Esophagus muscularis mucosa (tissue), 4 donors: ENCODE measurements around the gene PPP1R3F.

Experiments used
- CTCF ChIP-seq, 3 experiments: fragments of 200-600 bp in 2 of 3; fragments of 450-650 bp in 1 of 3; sonication (generic) in 2 of 3; IDR thresholded peaks; one replicate each; pipeline ENCODE4 v1.5.1; 2017 to 2019; ENCODE audit warnings: antibody characterized with exemption in 3 of 3, mild to moderate bottlenecking in 2 of 3, moderate library complexity in 1 of 3
- EP300 ChIP-seq: sonication (generic); formaldehyde crosslinking; IDR thresholded peaks from one replicate; pipeline ENCODE4 v1.6.1; 2017; ENCODE audit warnings: antibody characterized with exemption
- POLR2AphosphoS5 ChIP-seq, 2 donors: sonication (generic); formaldehyde crosslinking; IDR thresholded peaks; one replicate each; pipeline ENCODE4 v1.6.1; 2017; ENCODE audit warnings: antibody characterized with exemption in 2 of 2

DNA sequence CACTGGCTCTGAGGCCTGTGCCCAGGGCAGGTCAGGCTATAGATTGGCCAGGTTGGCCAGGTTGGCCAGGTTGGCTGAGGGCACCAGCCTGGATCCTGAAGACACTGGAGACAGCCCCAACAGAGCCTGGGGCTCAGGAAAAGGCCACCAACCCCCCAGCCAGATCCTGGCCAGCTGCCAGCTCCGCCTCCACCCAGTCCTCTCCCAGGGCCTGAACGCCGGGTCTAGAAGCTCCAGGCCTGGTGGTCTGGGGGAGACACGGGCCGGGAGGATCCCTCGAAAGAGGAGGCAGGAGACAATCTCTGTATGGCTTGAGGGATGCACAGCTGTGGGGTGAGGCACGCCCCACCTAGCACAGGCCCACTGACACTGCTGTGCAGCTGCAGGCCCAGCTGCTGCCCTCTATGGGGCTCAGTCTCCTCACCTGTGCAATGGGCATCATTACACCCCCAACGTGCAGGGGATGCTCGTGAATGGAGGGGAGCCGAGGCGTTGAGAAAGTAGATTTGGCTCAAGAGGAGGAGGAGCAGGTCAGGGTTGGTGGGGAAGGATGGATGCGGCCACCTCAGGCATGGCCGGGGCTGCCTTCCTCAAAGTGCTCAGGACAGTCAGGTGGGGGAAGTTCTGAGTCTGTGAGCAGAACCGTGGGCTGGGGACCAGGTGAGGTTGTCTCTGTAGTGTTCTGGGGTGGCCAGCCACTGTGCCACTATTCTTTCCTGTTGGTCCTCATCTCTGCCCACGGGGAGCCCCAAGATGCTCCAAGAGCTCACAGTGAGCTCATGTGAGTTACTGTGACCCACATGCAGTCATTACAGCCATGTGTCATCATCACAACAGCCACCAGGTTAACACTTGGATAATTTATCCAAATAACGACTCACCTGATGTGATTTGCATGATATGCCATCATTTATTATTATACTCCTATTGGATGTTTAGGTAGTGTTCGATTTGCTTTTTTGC is 23.1 kb downstream of the PPP1R3F start:
- TF ChIP-seq CTCF (IDR thresholded peaks at IDR 0.05) = no peak
- TF ChIP-seq POLR2AphosphoS5 (IDR thresholded peaks at IDR 0.05) = no peak
- TF ChIP-seq EP300 = no peak
